Sigmoid colon (tissue), 4 donors: ENCODE data around the gene EEIG1.

Source experiments
- EP300 ChIP-seq, 4 donors: sonication (generic); formaldehyde crosslinking; IDR thresholded peaks; one replicate each; pipeline ENCODE4 v1.6.1; 2017; ENCODE audit warnings: antibody characterized with exemption in 4 of 4
- POLR2A ChIP-seq, 2 donors: fragments of 450-650 bp; IDR thresholded peaks; one replicate each; pipeline ENCODE4 v1.6.1; 2016; ENCODE audit warnings: antibody characterized with exemption in 2 of 2, mild to moderate bottlenecking in 2 of 2, moderate library complexity in 2 of 2
- POLR2AphosphoS5 ChIP-seq, 4 donors: sonication (generic); formaldehyde crosslinking; IDR thresholded peaks; one replicate each; pipeline ENCODE4 v1.6.1; 2017; ENCODE audit warnings: antibody characterized with exemption in 4 of 4
- TF ChIP-seq, protein P1 (sequence below), 4 experiments: fragments of 450-650 bp in 3 of 4; fragments of 200-600 bp in 1 of 4; IDR thresholded peaks; one replicate each; pipeline ENCODE4 v1.5.1; 2016 to 2019; ENCODE audit warnings: antibody characterized with exemption in 4 of 4, mild to moderate bottlenecking in 3 of 4, moderate library complexity in 2 of 4

- TF ChIP-seq, protein P1, sequence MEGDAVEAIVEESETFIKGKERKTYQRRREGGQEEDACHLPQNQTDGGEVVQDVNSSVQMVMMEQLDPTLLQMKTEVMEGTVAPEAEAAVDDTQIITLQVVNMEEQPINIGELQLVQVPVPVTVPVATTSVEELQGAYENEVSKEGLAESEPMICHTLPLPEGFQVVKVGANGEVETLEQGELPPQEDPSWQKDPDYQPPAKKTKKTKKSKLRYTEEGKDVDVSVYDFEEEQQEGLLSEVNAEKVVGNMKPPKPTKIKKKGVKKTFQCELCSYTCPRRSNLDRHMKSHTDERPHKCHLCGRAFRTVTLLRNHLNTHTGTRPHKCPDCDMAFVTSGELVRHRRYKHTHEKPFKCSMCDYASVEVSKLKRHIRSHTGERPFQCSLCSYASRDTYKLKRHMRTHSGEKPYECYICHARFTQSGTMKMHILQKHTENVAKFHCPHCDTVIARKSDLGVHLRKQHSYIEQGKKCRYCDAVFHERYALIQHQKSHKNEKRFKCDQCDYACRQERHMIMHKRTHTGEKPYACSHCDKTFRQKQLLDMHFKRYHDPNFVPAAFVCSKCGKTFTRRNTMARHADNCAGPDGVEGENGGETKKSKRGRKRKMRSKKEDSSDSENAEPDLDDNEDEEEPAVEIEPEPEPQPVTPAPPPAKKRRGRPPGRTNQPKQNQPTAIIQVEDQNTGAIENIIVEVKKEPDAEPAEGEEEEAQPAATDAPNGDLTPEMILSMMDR (IDR thresholded peaks at IDR 0.05) = no peak
- TF ChIP-seq EP300 (IDR thresholded peaks at IDR 0.05) (no peak), POLR2A (IDR thresholded peaks at IDR 0.05) (no peak), POLR2AphosphoS5 (IDR thresholded peaks at IDR 0.05) (no peak)
These were observed 19.7 kb downstream of the EEIG1 start for GRCh38 chr9:127961155-127961490.
